Measurements from ENCODE around the gene EDC4. TPM values are rescaled to one million over a fixed set of nuclear protein-coding genes. Genes with fewer than 3 reads are reported as not detected.

EDC4 gene
- total RNA-seq, 8 experiments from 2014 or later: 25.2 to 60.8 (median 46.9) TPM

DNA sequence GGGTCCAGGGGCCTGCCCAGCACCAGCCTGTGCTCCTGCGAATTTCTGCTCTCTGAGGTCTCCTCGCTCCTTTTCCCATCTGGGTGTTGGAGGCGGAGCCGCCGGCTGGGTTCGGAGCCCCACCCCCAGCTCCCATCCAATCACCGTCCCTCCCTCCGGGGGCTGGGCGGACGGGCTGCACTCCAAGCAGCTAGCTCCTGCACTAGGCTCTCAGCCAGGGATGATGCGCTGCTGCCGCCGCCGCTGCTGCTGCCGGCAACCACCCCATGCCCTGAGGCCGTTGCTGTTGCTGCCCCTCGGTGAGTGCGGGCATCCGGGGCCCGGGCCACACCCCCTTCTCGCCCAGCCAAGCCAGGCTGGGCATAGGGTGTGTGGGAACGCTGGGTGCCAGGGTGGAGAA, 11.8 kb downstream of the EDC4 start, which contains the start of gene NRN1L:
Gene NRN1L, plus strand, starts transcription at position 202 of the 400 bp plus-strand sequence. Its CDS starts 19 bp downstream, at position 221.
- in situ Hi-C loops (cut with MboI; ENCODE audit: low pct_unique_long_range_greater_than_20kb in 2 of 9, low sequenced_read_pairs in 9 of 9, unreplicated experiment in 9 of 9): no loop called here
- ATAC-seq (replicated peaks in 6 of 8): peak; percentile 89 to 98 (median 94)
- Histone ChIP-seq H3K4me3 (no peak within 1 kb of the TSS), H3K4me1 (replicated peaks in 1 of 2) (peaks cover 2 to 6% of the 10 kb centered on the region in 2 donors), H3K27ac (no peak within 1 kb of the TSS)
- WGBS, 10 experiments: 0 to 40% (median 8%) methylated on average over 1 to 10 of the region's 22 CpGs; no CpG with 5 or more reads in 5 of the 10 experiments

DNA sequence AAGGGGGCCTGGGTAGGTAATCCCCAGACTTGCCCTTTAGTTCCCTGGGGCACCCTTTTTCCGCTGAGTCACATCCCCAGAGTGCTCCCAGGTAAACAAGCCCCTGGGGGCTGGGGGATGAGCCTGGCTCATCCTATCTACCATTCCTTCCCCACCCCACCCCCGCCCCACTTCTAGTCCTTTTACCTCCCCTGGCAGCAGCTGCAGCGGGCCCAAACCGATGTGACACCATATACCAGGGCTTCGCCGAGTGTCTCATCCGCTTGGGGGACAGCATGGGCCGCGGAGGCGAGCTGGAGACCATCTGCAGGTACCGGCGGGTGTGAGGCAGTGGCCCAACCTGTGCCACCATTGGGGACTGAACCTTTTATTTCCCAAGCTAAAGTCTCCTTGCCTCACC, 12.7 kb downstream of the EDC4 start:
- Histone ChIP-seq H3K4me3 (no peak overlapping the region), H3K27ac (no peak overlapping the region), H3K4me1 (replicated peaks in 1 of 2) (peaks cover 2 to 6% of the 10 kb centered on the region in 2 donors)
- WGBS, 10 experiments: no CpG with 5 or more reads among the region's 12 CpGs
- ATAC-seq (replicated peaks in 6 of 8): no peak
- in situ Hi-C loops (cut with MboI; ENCODE audit: low pct_unique_long_range_greater_than_20kb in 2 of 9, low sequenced_read_pairs in 9 of 9, unreplicated experiment in 9 of 9): no loop called here

- ATAC-seq (replicated peaks in 6 of 8): no peak
- 82 to 92% (median 83%) methylated on average over 2 to 7 of the region's 19 CpGs; no CpG with 5 or more reads in 7 of the 10 experiments for WGBS, 10 experiments
- Histone ChIP-seq H3K4me3 (no peak overlapping the region), H3K27ac (no peak overlapping the region), H3K4me1 (replicated peaks in 1 of 2) (peaks cover 2 to 6% of the 10 kb centered on the region in 2 donors)
- in situ Hi-C loops (cut with MboI; ENCODE audit: low pct_unique_long_range_greater_than_20kb in 2 of 9, low sequenced_read_pairs in 9 of 9, unreplicated experiment in 9 of 9): no loop called here
These were observed 13.1 kb downstream of the EDC4 start for GRCh38 chr16:67885976-67886375.

DNA sequence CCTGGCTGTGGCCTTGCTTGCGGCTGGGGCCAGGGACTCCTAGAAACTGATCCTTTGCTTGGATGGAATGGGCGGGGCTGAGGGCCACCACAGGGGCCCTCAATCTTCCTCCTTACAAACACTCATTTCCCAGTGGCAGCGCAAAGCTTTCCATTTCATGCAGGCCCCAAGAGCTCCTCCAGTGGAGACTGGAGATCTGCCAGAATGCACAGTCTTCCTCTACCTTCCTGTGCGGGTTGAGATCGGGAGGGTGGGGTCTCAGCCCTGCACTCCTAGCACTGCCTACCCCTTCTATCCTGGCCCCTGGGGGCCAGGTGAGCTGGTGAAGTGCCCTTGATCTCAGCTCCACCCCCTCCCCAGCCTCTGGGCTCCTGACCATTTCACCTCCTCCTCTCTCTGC, 13.5 kb downstream of the EDC4 start:
- ATAC-seq (replicated peaks in 6 of 8): no peak
- in situ Hi-C loops (cut with MboI; ENCODE audit: low pct_unique_long_range_greater_than_20kb in 2 of 9, low sequenced_read_pairs in 9 of 9, unreplicated experiment in 9 of 9): no loop called here
- H3K4me3 ChIP-seq: no peak overlapping the region
- no peak overlapping the region for H3K27ac ChIP-seq
- WGBS, 10 experiments: 100% methylated on average over 1 to 2 of the region's 5 CpGs; no CpG with 5 or more reads in 6 of the 10 experiments
- H3K4me1 ChIP-seq (replicated peaks in 1 of 2): peaks cover 2 to 6% of the 10 kb centered on the region in 2 donors

DNA sequence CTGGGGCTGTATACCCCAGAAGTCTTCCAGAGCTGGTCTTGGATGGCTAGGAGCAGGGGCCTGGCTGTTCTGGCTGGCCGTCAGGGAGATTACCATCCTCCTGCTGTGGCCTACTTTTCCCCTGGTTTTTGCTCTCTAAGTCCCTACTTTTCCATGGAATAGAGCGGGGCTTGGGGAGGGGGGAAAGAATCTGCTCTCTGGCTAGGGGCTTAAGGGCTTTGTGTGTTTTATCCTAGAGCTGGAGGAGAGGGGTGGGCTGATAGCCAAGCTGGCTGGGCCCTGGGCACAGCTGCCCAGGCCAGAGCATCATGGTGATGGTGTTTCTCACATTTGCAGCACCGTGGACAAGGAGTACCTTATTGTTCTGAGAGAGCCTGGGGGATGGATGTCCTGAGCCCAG, 15.5 kb downstream of the EDC4 start:
- H3K4me3 ChIP-seq: no peak overlapping the region
- H3K27ac ChIP-seq: no peak overlapping the region
- WGBS, 10 experiments: 30 to 90% (median 50%) methylated on average over 1 to 2 of the region's 3 CpGs; no CpG with 5 or more reads in 5 of the 10 experiments
- in situ Hi-C loops (cut with MboI; ENCODE audit: low pct_unique_long_range_greater_than_20kb in 2 of 9, low sequenced_read_pairs in 9 of 9, unreplicated experiment in 9 of 9): no loop called here
- no peak for ATAC-seq (replicated peaks in 6 of 8)
- peaks cover 4 to 8% of the 10 kb centered on the region in 2 donors for H3K4me1 ChIP-seq (replicated peaks in 1 of 2)

DNA sequence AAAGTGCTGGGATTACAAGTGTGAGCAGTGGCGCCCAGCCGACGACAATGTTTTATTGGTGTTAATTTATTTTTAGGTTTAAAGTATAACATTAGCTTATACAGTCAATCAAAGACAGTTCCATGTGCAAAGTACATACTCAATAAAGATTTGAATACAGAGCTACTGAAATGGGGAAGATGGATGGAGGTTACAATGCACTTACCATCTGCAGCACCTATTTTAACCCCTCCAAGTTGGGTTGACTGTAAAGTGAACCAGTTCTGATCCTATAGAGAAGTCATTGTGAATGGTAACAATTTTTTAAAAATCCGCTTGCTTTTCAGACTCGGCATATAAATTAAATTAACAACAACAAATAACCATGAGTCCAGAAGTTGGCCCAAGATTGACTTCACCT, 19.5 kb downstream of the EDC4 start:
- Histone ChIP-seq H3K4me1 (replicated peaks in 1 of 2) (peaks cover 10 to 11% of the 10 kb centered on the region in 2 donors), H3K27ac (no peak overlapping the region), H3K4me3 (peak overlapping the region; percentile 81 to 98 (median 96))
- WGBS, 10 experiments: 0 to 76% (median 56%) methylated on average over 1 to 5 of the region's 5 CpGs; no CpG with 5 or more reads in 2 of the 10 experiments
- in situ Hi-C loops (cut with MboI; ENCODE audit: low pct_unique_long_range_greater_than_20kb in 2 of 9, low sequenced_read_pairs in 9 of 9, unreplicated experiment in 9 of 9): no loop called here
- ATAC-seq (replicated peaks in 6 of 8): no peak

DNA sequence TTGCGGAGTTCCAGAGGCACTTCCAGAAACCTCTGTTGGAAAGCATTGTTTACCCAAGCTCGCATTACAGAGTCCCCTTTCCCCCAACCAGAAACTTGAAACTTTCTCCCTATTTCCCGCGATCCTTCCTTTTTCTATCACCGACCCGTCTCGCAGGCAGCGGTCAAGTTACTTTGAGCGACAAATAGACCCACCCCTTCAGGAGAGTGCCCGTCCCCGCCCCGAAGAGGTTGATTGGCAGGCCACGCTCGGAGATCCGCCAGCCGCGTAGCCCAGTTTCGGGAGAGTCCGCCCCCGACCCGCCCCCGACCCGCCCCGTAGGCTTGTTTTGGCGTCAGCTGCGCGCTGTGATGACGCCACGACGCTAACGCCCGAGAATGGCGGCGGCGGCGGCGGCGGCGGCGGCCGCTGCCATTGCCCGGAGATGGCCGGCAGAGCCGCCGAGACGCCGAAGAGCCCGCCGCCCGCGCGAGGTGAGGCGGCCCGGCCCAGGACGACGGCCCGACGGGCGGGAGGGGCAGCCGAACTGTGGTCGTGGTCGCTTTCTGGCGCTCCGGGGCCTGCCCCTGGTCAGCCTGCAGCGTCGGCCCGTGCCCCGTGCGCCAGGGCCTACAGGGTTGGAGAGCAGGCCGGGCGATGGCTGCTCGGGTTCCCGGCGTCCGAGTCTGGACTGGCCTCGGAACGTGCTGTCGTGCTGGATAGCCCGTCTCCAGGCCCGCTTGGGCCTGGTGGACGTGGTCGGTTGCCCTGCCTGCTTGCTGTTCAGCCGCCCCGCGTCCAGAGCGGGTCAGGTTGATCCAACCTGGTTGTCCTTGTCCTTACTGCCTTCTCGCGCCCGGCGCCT, 20.3 kb downstream of the EDC4 start, which contains the start of gene PSKH1:
Gene PSKH1, plus strand, starts transcription at position 356 of the 844 bp plus-strand sequence. CDS start 15,496 bp downstream, outside the sequence.
- peak within 1 kb of the TSS; percentile 81 to 98 (median 96) for H3K4me3 ChIP-seq
- H3K4me1 ChIP-seq (replicated peaks in 1 of 2): peaks cover 10 to 13% of the 10 kb centered on the region in 2 donors
- in situ Hi-C loops (cut with MboI; ENCODE audit: low pct_unique_long_range_greater_than_20kb in 2 of 9, low sequenced_read_pairs in 9 of 9, unreplicated experiment in 9 of 9): no loop called here
- ATAC-seq (replicated peaks in 6 of 8): peak; percentile 87 to 99 (median 98)
- peak within 1 kb of the TSS; percentile 87 to 96 for H3K27ac ChIP-seq
- WGBS, 10 experiments: 0 to 6% (median 0%) methylated on average over 1 to 18 of the region's 90 CpGs; no CpG with 5 or more reads in 1 of the 10 experiments

DNA sequence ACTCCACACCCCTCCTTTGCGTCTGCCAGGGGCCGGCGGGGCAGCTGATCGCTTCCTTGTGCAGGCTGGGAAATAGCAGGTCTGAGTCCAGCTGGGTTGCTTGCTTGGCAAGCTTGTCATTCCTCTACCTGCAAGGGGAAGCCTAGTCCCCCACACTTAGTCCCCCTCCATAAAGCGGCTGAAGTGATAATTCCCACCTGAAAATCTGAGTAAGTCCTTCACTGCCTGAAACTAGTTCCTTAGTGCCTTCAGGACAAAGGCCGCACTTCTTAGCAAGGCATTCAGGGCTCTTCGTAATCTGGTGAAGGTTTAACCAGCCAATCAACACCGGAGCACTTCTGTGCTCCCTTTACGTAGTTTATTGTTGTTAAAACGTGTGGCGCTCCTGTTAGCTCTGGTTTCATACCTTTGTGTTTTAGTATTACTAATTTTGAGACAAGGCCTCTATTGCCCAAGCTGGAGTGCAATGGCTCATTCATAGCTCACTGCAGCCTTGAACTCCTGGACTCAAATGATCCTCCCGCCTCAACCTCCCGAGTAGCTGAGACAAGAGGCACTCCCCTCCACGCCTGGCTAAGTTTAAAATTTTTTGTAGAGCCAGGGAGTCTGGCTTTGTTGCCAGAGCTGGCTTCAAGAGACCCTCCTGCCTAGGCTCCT, 21.0 kb downstream of the EDC4 start:
- 0 to 60% (median 27%) methylated on average over 1 to 10 of the region's 14 CpGs; no CpG with 5 or more reads in 2 of the 10 experiments for WGBS, 10 experiments
- Histone ChIP-seq H3K4me3 (peak overlapping the region; percentile 81 to 98 (median 96)), H3K4me1 (replicated peaks in 1 of 2) (peaks cover 10 to 13% of the 10 kb centered on the region in 2 donors), H3K27ac (peak overlapping the region; percentile 87 to 96)
- peak in 1 of 8 experiments; percentile 1 for ATAC-seq (replicated peaks in 6 of 8)
- in situ Hi-C loops (cut with MboI; ENCODE audit: low pct_unique_long_range_greater_than_20kb in 2 of 9, low sequenced_read_pairs in 9 of 9, unreplicated experiment in 9 of 9): no loop called here

DNA sequence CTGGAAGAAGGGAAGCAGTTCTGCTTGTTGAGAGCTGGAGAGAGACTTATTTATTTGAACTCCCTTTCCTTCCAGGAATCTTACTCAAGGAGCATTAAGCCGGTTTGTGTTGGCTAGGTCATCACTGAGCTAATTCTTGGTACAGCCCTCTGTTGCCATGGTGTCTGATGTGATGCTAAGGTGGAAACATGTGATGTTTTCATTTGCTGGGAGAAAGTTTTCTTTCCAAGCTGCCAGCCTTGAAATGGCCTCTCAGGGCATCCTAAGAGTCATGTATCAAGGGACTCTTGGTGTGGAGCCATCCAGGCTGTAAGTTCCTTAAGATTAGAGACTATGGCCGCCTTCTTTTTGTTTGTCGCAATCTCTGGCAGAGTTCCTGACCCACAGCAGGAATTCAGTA, 24.4 kb downstream of the EDC4 start:
- no peak overlapping the region for H3K4me3 ChIP-seq
- peaks cover 10 to 11% of the 10 kb centered on the region in 2 donors for H3K4me1 ChIP-seq (replicated peaks in 1 of 2)
- in situ Hi-C loops (cut with MboI; ENCODE audit: low pct_unique_long_range_greater_than_20kb in 2 of 9, low sequenced_read_pairs in 9 of 9, unreplicated experiment in 9 of 9): no loop called here
- no peak overlapping the region for H3K27ac ChIP-seq
- 46 to 100% (median 78%) methylated on average over 1 to 3 of the region's 3 CpGs; no CpG with 5 or more reads in 2 of the 10 experiments for WGBS, 10 experiments
- ATAC-seq (replicated peaks in 6 of 8): peak in 5 of 8 experiments; percentile 4 to 58 (median 11)

DNA sequence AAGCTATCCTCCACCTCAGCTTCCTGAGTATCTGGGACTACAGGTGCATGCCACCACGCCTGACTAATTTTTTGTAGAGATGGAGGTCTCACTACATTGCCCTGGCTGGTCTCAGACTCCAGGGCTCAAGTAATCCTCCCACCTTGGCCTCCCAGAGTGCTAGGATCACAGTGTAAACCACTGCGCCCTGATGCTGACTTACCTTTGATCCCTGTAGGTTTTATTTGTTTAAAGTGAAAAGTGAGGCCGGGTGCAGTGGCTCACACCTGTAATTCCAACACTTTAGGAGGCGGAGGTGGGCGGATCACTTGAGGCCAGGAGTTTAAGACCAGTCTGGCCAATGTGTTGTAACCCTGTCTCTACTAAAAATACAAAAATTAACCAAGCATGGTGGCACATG, 28.9 kb downstream of the EDC4 start:
- WGBS, 10 experiments: 82 to 100% (median 98%) methylated on average over 1 to 4 of the region's 5 CpGs; no CpG with 5 or more reads in 2 of the 10 experiments
- in situ Hi-C loops (cut with MboI; ENCODE audit: low pct_unique_long_range_greater_than_20kb in 2 of 9, low sequenced_read_pairs in 9 of 9, unreplicated experiment in 9 of 9): no loop called here
- H3K4me3 ChIP-seq: no peak overlapping the region
- peaks cover 0 to 2% of the 10 kb centered on the region in 2 donors for H3K4me1 ChIP-seq (replicated peaks in 1 of 2)
- no peak overlapping the region for H3K27ac ChIP-seq
- ATAC-seq (replicated peaks in 6 of 8): no peak

GRCh38 chr16:67902831-67903230, 30.0 kb downstream of the EDC4 start:
- no peak for ATAC-seq (replicated peaks in 6 of 8)
- Histone ChIP-seq H3K27ac (no peak overlapping the region), H3K4me1 (replicated peaks in 1 of 2) (no peaks in the 10 kb centered on the region), H3K4me3 (no peak overlapping the region)
- WGBS, 10 experiments: 89 to 100% (median 96%) methylated on average over 2 to 4 of the region's 4 CpGs; no CpG with 5 or more reads in 3 of the 10 experiments
- in situ Hi-C loops (cut with MboI; ENCODE audit: low pct_unique_long_range_greater_than_20kb in 2 of 9, low sequenced_read_pairs in 9 of 9, unreplicated experiment in 9 of 9): no loop called here

GRCh38 chr16:67907397-67908180, 34.7 kb downstream of the EDC4 start:
- in situ Hi-C loops (cut with MboI; ENCODE audit: low pct_unique_long_range_greater_than_20kb in 2 of 9, low sequenced_read_pairs in 9 of 9, unreplicated experiment in 9 of 9): no loop called here

More at GRCh38 chr16:67907397-67908180, 34.7 kb downstream of the EDC4 start:
- ATAC-seq (replicated peaks in 6 of 8): peak in 2 of 8 experiments; percentile 51 to 71
- no peaks in the 10 kb centered on the region for H3K4me1 ChIP-seq (replicated peaks in 1 of 2)
- no peak overlapping the region for H3K27ac ChIP-seq
- H3K4me3 ChIP-seq: no peak overlapping the region
- 89 to 100% (median 95%) methylated on average over 1 to 11 of the region's 11 CpGs; no CpG with 5 or more reads in 3 of the 10 experiments for WGBS, 10 experiments

Data from motor neuron (in vitro differentiated cells).